ENCODE measurements around the gene ABHD17A. TPM values are rescaled to one million over a fixed set of nuclear protein-coding genes. Genes with fewer than 3 reads are reported as not detected.

Gene ABHD17A
- total and polyA plus RNA-seq, 2 donors (not counting 1 experiment from before 2014, with no cell fraction given), result 23.0 to 74.5 TPM

DNA sequence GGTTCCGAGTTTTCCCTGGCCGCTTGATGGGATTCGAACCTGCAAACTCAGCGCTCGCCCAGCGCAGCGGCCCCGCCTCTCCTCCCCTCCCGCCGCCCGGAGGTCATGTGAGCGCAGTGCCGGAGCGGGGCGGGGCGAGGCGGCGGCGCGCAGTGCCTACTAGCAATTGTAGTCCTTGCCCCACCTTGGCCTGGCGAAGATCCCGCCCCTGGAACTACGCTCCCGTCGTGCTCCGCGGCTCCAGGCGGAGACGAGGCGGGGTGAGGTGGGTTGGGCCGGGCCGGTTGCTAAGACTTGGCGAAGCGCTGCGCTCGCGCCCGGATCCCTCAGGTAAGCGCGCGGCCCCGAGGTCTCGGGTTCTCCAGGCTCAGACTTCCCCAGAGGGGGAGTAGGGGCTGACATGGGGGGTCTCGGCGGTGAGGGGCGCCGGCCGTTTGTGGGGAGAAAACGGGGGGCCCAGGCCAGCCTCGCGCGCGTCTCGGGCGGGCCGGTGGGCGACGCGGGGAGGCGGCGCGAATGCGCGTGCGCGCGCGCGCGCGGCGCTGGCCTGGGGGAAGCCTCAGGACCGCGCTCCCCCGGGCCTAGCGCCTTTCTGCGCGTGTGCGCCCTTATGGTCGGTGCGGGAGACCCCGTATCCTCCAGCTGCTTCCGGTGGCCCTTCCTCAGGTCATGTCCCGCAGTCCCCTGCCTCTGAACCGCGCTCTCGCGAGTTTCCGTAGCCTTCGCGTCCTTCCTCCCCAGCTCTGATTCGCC, 20.0 kb upstream of the ABHD17A start, which contains the start of the genes ADAT3 and SCAMP4:
Gene ADAT3 (plus strand): TSS at position 290 of the 753 bp plus-strand sequence. CDS start 6,649 bp downstream, outside the sequence.
Gene SCAMP4 (plus strand): TSS at position 290 of the 753 bp plus-strand sequence. CDS start 9,621 bp downstream, outside the sequence.
- Histone ChIP-seq H2AFZ (ENCODE audit: low read length) (peak within 1 kb of the TSS; percentile 50), H4K20me1 (ENCODE audit: control insufficient read depth, extremely low read depth, insufficient read depth, low read length) (no peaks in the 10 kb centered on the region), H3K36me3 (ENCODE audit: control insufficient read depth, insufficient read depth, low read length) (peaks cover 2% of the 10 kb centered on the region), H3K9me3 (ENCODE audit: control insufficient read depth, insufficient read depth, low read depth, low read length) (no peaks in the 10 kb centered on the region), H3K4me1 (ENCODE audit: control insufficient read depth, extremely low read depth, insufficient read depth, low read length) (peaks cover 8% of the 10 kb centered on the region), H3K9ac (ENCODE audit: insufficient read depth, low read length) (peak within 1 kb of the TSS; percentile 93), H3K4me2 (ENCODE audit: extremely low read depth, insufficient read depth, low read length) (peak within 1 kb of the TSS; percentile 99), H3K27me3 (ENCODE audit: control insufficient read depth, insufficient read depth, low read length) (no peaks in the 10 kb centered on the region), H3K27ac (ENCODE audit: insufficient read depth, low read length) (peak within 1 kb of the TSS; percentile 83), H3K4me3 (replicated peaks in 1 of 4; ENCODE audit: control extremely low read depth in 1 of 4, insufficient read depth in 1 of 4, low read depth in 3 of 4, low read length in 4 of 4) (peak within 1 kb of the TSS; percentile 59 to 73 (median 70)), H3K79me2 (ENCODE audit: control insufficient read depth, insufficient read depth, low read length) (peaks cover 32% of the 10 kb centered on the region)
- DNase-seq (ENCODE audit: low read depth in 2 of 2), result peak; percentile 98 to 99
- TF ChIP-seq EZH2 (IDR thresholded peaks at IDR 0.05; ENCODE audit: low read length, missing control alignments) (no peak), CTCF (conservative IDR thresholded peaks at IDR 0.05 in 1 of 2, IDR thresholded peaks at IDR 0.05 in 1 of 2; ENCODE audit: low read depth in 1 of 2, low read length in 2 of 2) (no peak)

- no peak for DNase-seq (ENCODE audit: low read depth in 2 of 2)
- H3K27ac ChIP-seq (ENCODE audit: insufficient read depth, low read length), result peak overlapping the region; percentile 40
- no peak overlapping the region for H3K9ac ChIP-seq (ENCODE audit: insufficient read depth, low read length)
- peaks cover 2% of the 10 kb centered on the region for H3K36me3 ChIP-seq (ENCODE audit: control insufficient read depth, insufficient read depth, low read length)
- H3K4me3 ChIP-seq (replicated peaks in 1 of 4; ENCODE audit: control extremely low read depth in 1 of 4, insufficient read depth in 1 of 4, low read depth in 3 of 4, low read length in 4 of 4), result peak overlapping the region in 2 of 4 experiments; percentile 17 to 33
- peak overlapping the region; percentile 25 for H3K4me2 ChIP-seq (ENCODE audit: extremely low read depth, insufficient read depth, low read length)
- H3K27me3 ChIP-seq (ENCODE audit: control insufficient read depth, insufficient read depth, low read length), result no peaks in the 10 kb centered on the region
- peaks cover 6% of the 10 kb centered on the region for H3K4me1 ChIP-seq (ENCODE audit: control insufficient read depth, extremely low read depth, insufficient read depth, low read length)
- no peaks in the 10 kb centered on the region for H4K20me1 ChIP-seq (ENCODE audit: control insufficient read depth, extremely low read depth, insufficient read depth, low read length)
- peaks cover 27% of the 10 kb centered on the region for H3K79me2 ChIP-seq (ENCODE audit: control insufficient read depth, insufficient read depth, low read length)
- no peaks in the 10 kb centered on the region for H3K9me3 ChIP-seq (ENCODE audit: control insufficient read depth, insufficient read depth, low read depth, low read length)
- no peak overlapping the region for H2AFZ ChIP-seq (ENCODE audit: low read length)
- TF ChIP-seq CTCF (conservative IDR thresholded peaks at IDR 0.05 in 1 of 2, IDR thresholded peaks at IDR 0.05 in 1 of 2; ENCODE audit: low read depth in 1 of 2, low read length in 2 of 2), result no peak
Measured at GRCh38 chr19:1904860-1905109, 19.5 kb upstream of the ABHD17A start.

- no peaks in the 10 kb centered on the region for H4K20me1 ChIP-seq (ENCODE audit: control insufficient read depth, extremely low read depth, insufficient read depth, low read length)
- no peak for DNase-seq (ENCODE audit: low read depth in 2 of 2)
- TF ChIP-seq CTCF (conservative IDR thresholded peaks at IDR 0.05 in 1 of 2, IDR thresholded peaks at IDR 0.05 in 1 of 2; ENCODE audit: low read depth in 1 of 2, low read length in 2 of 2), result no peak
- TF ChIP-seq EZH2 (IDR thresholded peaks at IDR 0.05; ENCODE audit: low read length, missing control alignments), result no peak
- H3K4me1 ChIP-seq (ENCODE audit: control insufficient read depth, extremely low read depth, insufficient read depth, low read length), result peaks cover 6% of the 10 kb centered on the region
- H3K4me2 ChIP-seq (ENCODE audit: extremely low read depth, insufficient read depth, low read length), result no peak overlapping the region
- peaks cover 17% of the 10 kb centered on the region for H3K79me2 ChIP-seq (ENCODE audit: control insufficient read depth, insufficient read depth, low read length)
- no peak overlapping the region for H3K27ac ChIP-seq (ENCODE audit: insufficient read depth, low read length)
- H3K9ac ChIP-seq (ENCODE audit: insufficient read depth, low read length), result no peak overlapping the region
- no peaks in the 10 kb centered on the region for H3K27me3 ChIP-seq (ENCODE audit: control insufficient read depth, insufficient read depth, low read length)
- no peak overlapping the region for H3K4me3 ChIP-seq (replicated peaks in 1 of 4; ENCODE audit: control extremely low read depth in 1 of 4, insufficient read depth in 1 of 4, low read depth in 3 of 4, low read length in 4 of 4)
- H3K36me3 ChIP-seq (ENCODE audit: control insufficient read depth, insufficient read depth, low read length), result peaks cover 2% of the 10 kb centered on the region
- no peak overlapping the region for H2AFZ ChIP-seq (ENCODE audit: low read length)
- no peaks in the 10 kb centered on the region for H3K9me3 ChIP-seq (ENCODE audit: control insufficient read depth, insufficient read depth, low read depth, low read length)
Measured at GRCh38 chr19:1902923-1903322, 17.6 kb upstream of the ABHD17A start.
